Measurements from ENCODE around the gene PRKCZ.

PRKCZ gene

GRCh38 chr1:2044510-2045319 lies 5.5 kb upstream of the PRKCZ start:
- TF ChIP-seq CTCF (IDR thresholded peaks at IDR 0.05; ENCODE audit: low read depth, low read length) (peak; percentile 52), EZH2phosphoT487 (IDR thresholded peaks at IDR 0.05; ENCODE audit: low read depth) (no peak)
- peaks cover 10% of the 10 kb centered on the region; the same call in 1 of the 2 replicates for H3K27me3 ChIP-seq (ENCODE audit: low read depth, low read length)
- H3K9me3 ChIP-seq (ENCODE audit: insufficient read depth, low read length): no peaks in the 10 kb centered on the region
- no peak overlapping the region for H3K9ac ChIP-seq (ENCODE audit: low read length)
- H3K4me3 ChIP-seq (ENCODE audit: low read length): peak overlapping the region; percentile 50; the same call in 1 of the 2 replicates
- no peaks in the 10 kb centered on the region for H3K36me3 ChIP-seq (replicated peaks; ENCODE audit: low read depth, low read length)
- H3K4me2 ChIP-seq (ENCODE audit: low read length): peak overlapping the region; percentile 48
- H3K27ac ChIP-seq (ENCODE audit: low read length): no peak overlapping the region
- H4K20me1 ChIP-seq (ENCODE audit: insufficient read depth, low read length): no peaks in the 10 kb centered on the region
- H3K4me1 ChIP-seq (ENCODE audit: low read length): no peaks in the 10 kb centered on the region
- no peak overlapping the region for H2AFZ ChIP-seq (ENCODE audit: low read depth, low read length)
- H3K79me2 ChIP-seq (ENCODE audit: low read length): no peaks in the 10 kb centered on the region

DNA sequence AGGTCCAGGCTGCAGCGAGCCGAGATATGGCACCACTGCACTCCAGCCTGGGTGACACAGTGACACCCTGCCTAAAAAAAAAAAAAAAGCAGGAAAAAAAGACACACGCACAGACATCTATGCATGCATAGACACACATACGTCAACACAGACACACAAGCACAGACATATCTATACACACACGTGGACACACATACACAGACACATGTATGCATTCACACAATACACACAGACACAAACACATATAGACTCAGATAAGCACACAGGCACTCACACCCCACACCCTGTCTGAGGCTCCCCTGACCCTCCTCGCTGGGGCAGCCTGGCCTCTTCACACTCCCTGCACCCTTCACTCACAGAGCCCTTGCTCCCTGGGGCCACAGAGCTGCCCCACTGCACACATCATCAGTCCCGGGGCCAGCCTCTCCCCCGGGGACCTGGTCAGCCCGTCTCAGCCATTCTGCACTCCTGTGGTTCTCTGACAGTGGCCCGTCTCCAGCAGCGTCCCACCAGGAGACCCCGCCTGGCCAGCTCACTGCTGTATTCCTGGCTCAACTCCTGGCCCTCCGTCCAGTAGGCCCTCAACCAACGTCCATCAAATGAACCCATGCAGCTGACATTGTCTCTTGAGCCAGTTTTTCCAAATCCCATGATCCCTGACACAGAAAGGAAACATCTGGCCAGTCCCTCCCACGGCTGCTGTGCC lies 4.6 kb upstream of the PRKCZ start:
- H3K9me3 ChIP-seq (ENCODE audit: insufficient read depth, low read length): no peaks in the 10 kb centered on the region
- TF ChIP-seq CTCF (IDR thresholded peaks at IDR 0.05; ENCODE audit: low read depth, low read length): no peak
- no peak for TF ChIP-seq EZH2phosphoT487 (IDR thresholded peaks at IDR 0.05; ENCODE audit: low read depth)
- H3K36me3 ChIP-seq (replicated peaks; ENCODE audit: low read depth, low read length): no peaks in the 10 kb centered on the region
- H3K27me3 ChIP-seq (ENCODE audit: low read depth, low read length): peaks cover 10% of the 10 kb centered on the region; the same call in 1 of the 2 replicates
- H2AFZ ChIP-seq (ENCODE audit: low read depth, low read length): no peak overlapping the region
- H4K20me1 ChIP-seq (ENCODE audit: insufficient read depth, low read length): no peaks in the 10 kb centered on the region
- H3K27ac ChIP-seq (ENCODE audit: low read length): no peak overlapping the region
- no peak overlapping the region for H3K9ac ChIP-seq (ENCODE audit: low read length)
- no peak overlapping the region for H3K4me3 ChIP-seq (ENCODE audit: low read length)
- H3K79me2 ChIP-seq (ENCODE audit: low read length): no peaks in the 10 kb centered on the region
- no peak overlapping the region for H3K4me2 ChIP-seq (ENCODE audit: low read length)
- H3K4me1 ChIP-seq (ENCODE audit: low read length): no peaks in the 10 kb centered on the region

GRCh38 chr1:2046174-2046917 lies 3.9 kb upstream of the PRKCZ start:
- no peaks in the 10 kb centered on the region for H3K4me1 ChIP-seq (ENCODE audit: low read length)
- no peaks in the 10 kb centered on the region for H3K9me3 ChIP-seq (ENCODE audit: insufficient read depth, low read length)
- no peaks in the 10 kb centered on the region for H3K36me3 ChIP-seq (replicated peaks; ENCODE audit: low read depth, low read length)
- no peak overlapping the region for H3K4me2 ChIP-seq (ENCODE audit: low read length)
- H3K27ac ChIP-seq (ENCODE audit: low read length): no peak overlapping the region
- no peak overlapping the region for H2AFZ ChIP-seq (ENCODE audit: low read depth, low read length)
- TF ChIP-seq CTCF (IDR thresholded peaks at IDR 0.05; ENCODE audit: low read depth, low read length) (peak; percentile 71), EZH2phosphoT487 (IDR thresholded peaks at IDR 0.05; ENCODE audit: low read depth) (no peak)
- H3K9ac ChIP-seq (ENCODE audit: low read length): no peak overlapping the region
- H3K4me3 ChIP-seq (ENCODE audit: low read length): no peak overlapping the region
- peaks cover 10% of the 10 kb centered on the region; the same call in 1 of the 2 replicates for H3K27me3 ChIP-seq (ENCODE audit: low read depth, low read length)
- H4K20me1 ChIP-seq (ENCODE audit: insufficient read depth, low read length): no peaks in the 10 kb centered on the region
- H3K79me2 ChIP-seq (ENCODE audit: low read length): no peaks in the 10 kb centered on the region

Measured in OCI-LY3 (cell line).